IMR-90 (cell line): ENCODE results near the gene GPATCH2. TPM values are rescaled to one million over a fixed set of nuclear protein-coding genes. Genes with fewer than 3 reads are reported as not detected.

Experiments
- ATAC-seq: fragments of 200-7000 bp; cut with Tn5 transposase; 2 replicates; pipeline ENCODE4 v1.9.1; 2020; ENCODE audit warnings: low read depth, mild to moderate bottlenecking, moderate library complexity
- Bru-seq: library from RNA; stranded (reverse); fragments of 400-500 nt; gene quantifications from one replicate; lab custom pipeline; 2021; lab: Mats Ljungman, UMichigan
- BruChase-seq, 2 experiments: library from RNA; stranded (reverse); fragments of 400-500 nt; gene quantifications; one replicate each; lab custom pipeline; 2021; lab: Mats Ljungman, UMichigan
- BruUV-seq: library from RNA; stranded (reverse); fragments of 400-500 nt; replicated peaks from 2 replicates; lab custom pipeline; 2021; lab: Mats Ljungman, UMichigan
- CTCF ChIA-PET: fragments of 300-600 bp; formaldehyde crosslinking; extraction: SDS; loops from one replicate; lab custom pipeline; 2021; ENCODE audit warnings: antibody characterized with exemption; lab: Yijun Ruan, JAX
- POLR2A ChIA-PET: fragments of 300-600 bp; sonication (Branson Sonifier 250); formaldehyde crosslinking; loops from one replicate; lab custom pipeline; 2022; ENCODE audit warnings: antibody characterized with exemption; ENCODE audit not compliant: unreplicated experiment; lab: Charles Lee
- DNase-seq: peaks from one replicate; pipeline ENCODE4 v3.0.0; 2013
- H2AFZ ChIP-seq: replicated peaks from 2 replicates; pipeline ENCODE3; 2013; ENCODE audit warnings: low read length, mild to moderate bottlenecking; ENCODE audit not compliant: poor library complexity
- H2AK5ac ChIP-seq: 2 replicates; pipeline ENCODE4 v1.6.1; 2013; ENCODE audit warnings: low read depth, low read length, inconsistent platforms
- H2AK9ac ChIP-seq: replicated peaks from 2 replicates; pipeline ENCODE3; 2013; ENCODE audit warnings: mild to moderate bottlenecking, low read depth, low read length, moderate library complexity; ENCODE audit not compliant: poor library complexity
- H2BK120ac ChIP-seq: 2 replicates; pipeline ENCODE4 v1.6.1; 2013; ENCODE audit warnings: low read depth, low read length, inconsistent platforms
- H2BK15ac ChIP-seq: 3 replicates; pipeline ENCODE4 v1.6.1; 2013; ENCODE audit warnings: low read depth, low read length, inconsistent platforms
- H2BK20ac ChIP-seq: 2 replicates; pipeline ENCODE4 v1.6.1; 2013; ENCODE audit warnings: low read depth, mild to moderate bottlenecking, inconsistent platforms, low read length, moderate library complexity
- H2BK5ac ChIP-seq: 2 replicates; pipeline ENCODE4 v1.6.1; 2013; ENCODE audit warnings: mild to moderate bottlenecking, low read depth, low read length, inconsistent platforms; ENCODE audit not compliant: poor library complexity, severe bottlenecking
- H3K14ac ChIP-seq: replicated peaks from 2 replicates; pipeline ENCODE4 v1.6.1; 2013; ENCODE audit warnings: low read depth, low read length, inconsistent platforms
- H3K18ac ChIP-seq: 2 replicates; pipeline ENCODE4 v1.6.1; 2013; ENCODE audit warnings: low read depth, low read length, control low read depth
- H3K23ac ChIP-seq: 2 replicates; pipeline ENCODE4 v1.6.1; 2013; ENCODE audit warnings: low read depth, low read length, inconsistent platforms
- H3K27ac ChIP-seq: 2 replicates; pipeline ENCODE4 v1.5.1; 2013; ENCODE audit warnings: mild to moderate bottlenecking, control low read depth, low read length; ENCODE audit not compliant: insufficient read depth
- H3K27me3 ChIP-seq: 2 replicates; pipeline ENCODE4 v1.6.1; 2013; ENCODE audit warnings: low read length; ENCODE audit not compliant: control insufficient read depth, insufficient read depth
- H3K36me3 ChIP-seq: 2 replicates; pipeline ENCODE4 v1.6.1; 2013; ENCODE audit warnings: low read length, mixed read lengths; ENCODE audit not compliant: control insufficient read depth, insufficient read depth
- H3K4ac ChIP-seq: 2 replicates; pipeline ENCODE4 v1.6.1; 2013; ENCODE audit warnings: low read depth, low read length, inconsistent platforms
- H3K4me1 ChIP-seq: 2 replicates; pipeline ENCODE4 v1.6.1; 2013; ENCODE audit warnings: low read length, mixed read lengths; ENCODE audit not compliant: control insufficient read depth, insufficient read depth
- H3K4me2 ChIP-seq: 2 replicates; pipeline ENCODE4 v1.6.1; 2013; ENCODE audit warnings: low read depth, mild to moderate bottlenecking, control low read depth, low read length, moderate library complexity
- H3K4me3 ChIP-seq: 2 replicates; pipeline ENCODE4 v1.5.1; 2013; ENCODE audit warnings: low read depth, mild to moderate bottlenecking, control low read depth, low read length, moderate library complexity; ENCODE audit not compliant: insufficient read depth
- H3K56ac ChIP-seq: 2 replicates; pipeline ENCODE4 v1.6.1; 2013; ENCODE audit warnings: low read length, inconsistent platforms; ENCODE audit not compliant: insufficient read depth; ENCODE audit errors: extremely low read depth
- H3K79me1 ChIP-seq, 2 experiments: 2 replicates each; pipeline ENCODE4 v1.6.1; 2013; ENCODE audit warnings: low read length in 2 of 2, inconsistent platforms in 1 of 2, low read depth in 1 of 2
- H3K9ac ChIP-seq: 2 replicates; pipeline ENCODE4 v1.6.1; 2013; ENCODE audit warnings: low read depth, low read length, control low read depth
- H3K9me1 ChIP-seq: 2 replicates; pipeline ENCODE4 v1.6.1; 2013; ENCODE audit warnings: low read length, inconsistent platforms; ENCODE audit not compliant: insufficient read depth
- H3K9me3 ChIP-seq: 2 replicates; pipeline ENCODE4 v1.6.1; 2013; ENCODE audit warnings: low read length; ENCODE audit not compliant: control insufficient read depth, insufficient read depth
- H4K20me1 ChIP-seq: 2 replicates; pipeline ENCODE4 v1.6.1; 2013; ENCODE audit warnings: low read length, inconsistent platforms; ENCODE audit not compliant: insufficient read depth
- H4K5ac ChIP-seq: 2 replicates; pipeline ENCODE4 v1.6.1; 2013; ENCODE audit warnings: mild to moderate bottlenecking, low read depth, low read length, control low read depth
- H4K8ac ChIP-seq, 2 experiments: 2 replicates each; pipeline ENCODE4 v1.6.1; 2013; ENCODE audit warnings: low read depth in 2 of 2, low read length in 2 of 2, control low read depth in 1 of 2, inconsistent platforms in 1 of 2
- H4K91ac ChIP-seq: 2 replicates; pipeline ENCODE4 v1.6.1; 2013; ENCODE audit warnings: low read depth, low read length, inconsistent platforms; ENCODE audit not compliant: insufficient read depth
- BHLHE40 ChIP-seq: fragments of 150-350 bp; IDR thresholded peaks from 2 replicates; pipeline ENCODE4 v1.6.1; 2016; ENCODE audit warnings: mild to moderate bottlenecking, low read depth, low read length
- CHD1 ChIP-seq: IDR thresholded peaks from 2 replicates; pipeline ENCODE4 v1.6.1; 2012; ENCODE audit warnings: low read depth, low read length, improper control_type of control experiment
- CTCF ChIP-seq: conservative IDR thresholded peaks from 2 replicates; pipeline ENCODE4 v1.5.1; 2012; ENCODE audit warnings: mild to moderate bottlenecking, low read depth, low read length, improper control_type of control experiment
- ELK1 ChIP-seq: fragments of 150-350 bp; IDR thresholded peaks from 2 replicates; pipeline ENCODE4 v1.6.1; 2016; ENCODE audit warnings: low read depth, mild to moderate bottlenecking, low read length, moderate library complexity, borderline replicate concordance
- MAFK ChIP-seq: IDR thresholded peaks from 2 replicates; pipeline ENCODE4 v1.6.1; 2012; ENCODE audit warnings: low read depth, low read length, improper control_type of control experiment
- MAZ ChIP-seq: IDR thresholded peaks from 2 replicates; pipeline ENCODE4 v1.6.1; 2012; ENCODE audit warnings: low read depth, mild to moderate bottlenecking, low read length, improper control_type of control experiment, moderate library complexity, borderline replicate concordance
- MXI1 ChIP-seq: IDR thresholded peaks from 2 replicates; pipeline ENCODE4 v1.6.1; 2012; ENCODE audit warnings: low read depth, mild to moderate bottlenecking, low read length, moderate library complexity, borderline replicate concordance
- POLR2A ChIP-seq: IDR thresholded peaks from 2 replicates; pipeline ENCODE4 v1.6.1; 2012; ENCODE audit warnings: mild to moderate bottlenecking, low read depth, low read length
- RAD21 ChIP-seq: IDR thresholded peaks from 2 replicates; pipeline ENCODE4 v1.6.1; 2012; ENCODE audit warnings: low read length, improper control_type of control experiment
- RCOR1 ChIP-seq: IDR thresholded peaks from 2 replicates; pipeline ENCODE4 v1.6.1; 2012; ENCODE audit warnings: mild to moderate bottlenecking, low read length, improper control_type of control experiment; ENCODE audit not compliant: insufficient replicate concordance
- RFX5 ChIP-seq: IDR thresholded peaks from 2 replicates; pipeline ENCODE4 v1.8.0; 2012; ENCODE audit warnings: low read depth, mild to moderate bottlenecking, low read length, moderate library complexity
- SMC3 ChIP-seq: fragments of 150-350 bp; IDR thresholded peaks from 2 replicates; pipeline ENCODE4 v1.6.1; 2016; ENCODE audit warnings: low read depth, mild to moderate bottlenecking, antibody characterized with exemption, low read length, moderate library complexity
- WGBS, 2 experiments: methylation state at CpG; one replicate each; pipeline versions ENCODE4 v1.1.5 to v1.1.7; 2013; ENCODE audit warnings: missing lambda C conversion rate in 2 of 2; ENCODE audit not compliant: insufficient read length in 1 of 2; ENCODE audit errors: extremely low coverage in 2 of 2; 5-methylcytosine and 5-hydroxymethylcytosine counted together
- dilution Hi-C: fragments of 300-500 bp; cut with HindIII; formaldehyde crosslinking; loops from one replicate; pipeline ENCODE4 v1.14.3; 2018; ENCODE audit warnings: low sequenced_read_pairs; ENCODE audit not compliant: unreplicated experiment
- in situ Hi-C: fragments of 300-500 bp; cut with MboI; formaldehyde crosslinking; loops from 3 replicates; pipeline ENCODE4 v1.14.3; 2019; ENCODE audit warnings: low sequenced_read_pairs, inconsistent platforms, mixed read lengths
- intact Hi-C: fragments of 100-400 bp; cut with micrococcal nuclease; formaldehyde crosslinking; loops from 2 replicates; pipeline ENCODE4 v1.10.0; 2022
- long read RNA-seq: library from polyadenylated mRNA; unstranded; transcript quantifications from one replicate; pipeline ENCODE4 v2.0.0, GENCODE V29; 2021; ENCODE audit not compliant: unreplicated experiment
- polyA plus RNA-seq, 3 experiments: library from polyadenylated mRNA; depleted of rRNA; stranded (reverse); fragments of >200 nt; gene quantifications; 2 replicates each; pipeline ENCODE4 v1.2.3, GENCODE V29; 2012; ENCODE audit warnings: low replicate concordance in 1 of 3
- total RNA-seq: library from RNA; depleted of rRNA; stranded (reverse); fragments of >200 nt; gene quantifications from 2 replicates; pipeline ENCODE4 v1.2.3, GENCODE V29; 2012; rRNA removed

The GPATCH2 gene
- total RNA-seq (11.8 and 22.8 TPM in 2 replicates), polyA plus RNA-seq (2012; rRNA removed) (4.4 and 4.7 TPM in 2 replicates), Bru-seq, nascent RNA (percentile 80 among the genes with signal in this experiment), BruChase-seq, experiment 1, labeled RNA remaining after a 6-hour chase (percentile 63 among the genes with signal in this experiment), BruChase-seq, experiment 2, labeled RNA remaining after a 2-hour chase (percentile 76 among the genes with signal in this experiment)
- 0.57 and 1.4 TPM in 2 replicates for polyA plus RNA-seq (2012; cell fraction: cytosol; rRNA removed)
- 2.1 and 15.3 TPM in 2 replicates for polyA plus RNA-seq (2012; cell fraction: nucleus; rRNA removed; ENCODE audit: low replicate concordance)
- long read RNA-seq, full-length matches to known transcripts: 3 of 7 reads
- long read RNA-seq, partial matches to known transcripts: 3 of 7 reads
- long read RNA-seq, other reads (novel, unspliced or antisense): 1 of 7 reads

GRCh38 chr1:217630711-217631591 lies at the start of gene GPATCH2, which contains the start of gene SPATA17:
Gene GPATCH2 (minus strand): TSS chr1:217631090. CDS start chr1:217630971, 119 bp downstream.
Gene SPATA17 (plus strand): TSS chr1:217631344. CDS start chr1:217631379, 35 bp downstream.
- Histone ChIP-seq H3K36me3 (no peaks in the 10 kb centered on the region), H3K9me1 (no peaks in the 10 kb centered on the region), H4K20me1 (0 out of 2 replicates have a peak, but pooled peaks cover 3% of the 10 kb centered on the region), H4K8ac (peak within 1 kb of the TSS; percentile 28 to 98), H3K27me3 (no peaks in the 10 kb centered on the region), H3K4me1 (no peaks in the 10 kb centered on the region; the same call in 1 of the 2 replicates), H3K9me3 (no peaks in the 10 kb centered on the region), H3K4me3 (peak within 1 kb of the TSS; percentile 86), H3K23ac (peak within 1 kb of the TSS; percentile 63), H2AFZ (peak within 1 kb of the TSS; percentile 98), H2BK20ac (peak within 1 kb of the TSS; percentile 80), H3K18ac (peak within 1 kb of the TSS; percentile 92), H4K5ac (peak within 1 kb of the TSS; percentile 62), H3K9ac (peak within 1 kb of the TSS; percentile 81), H2AK5ac (no peak within 1 kb of the TSS), H2BK15ac (peak within 1 kb of the TSS; percentile 48; the same call in 1 of the 3 replicates), H3K4me2 (peak within 1 kb of the TSS; percentile 84), H4K91ac (peak within 1 kb of the TSS; percentile 87), H3K4ac (peak within 1 kb of the TSS; percentile 84), H3K56ac (peak within 1 kb of the TSS; percentile 100), H3K79me1 (peaks cover 0 to 25% of the 10 kb centered on the region in 2 experiments; a peak in 2 of 4 replicates), H3K27ac (peak within 1 kb of the TSS; percentile 93), H2AK9ac (peak within 1 kb of the TSS; percentile 97), H2BK120ac (peak within 1 kb of the TSS; percentile 98), H3K14ac (peak within 1 kb of the TSS; percentile 86), H2BK5ac (peak within 1 kb of the TSS; percentile 96)
- ATAC-seq (peak; percentile 95), DNase-seq (peak; percentile 90)
- in situ Hi-C loops: no loop called here
- WGBS, 2 experiments: 0% methylated on average over 10 of the region's 42 CpGs; no CpG with 5 or more reads in 1 of the 2 experiments
- dilution Hi-C loops: no loop called here
- no TSS peak for BruUV-seq
- intact Hi-C loops: loop anchor here (5.0 to 10.0 kb wide), 2 partner anchors 204 to 356 kb away; no protein-coding TSS in a partner anchor
- POLR2A ChIA-PET: no interaction called here
- CTCF ChIA-PET: interaction anchor here (1.1 to 1.5 kb wide), 2 partner anchors 25 to 30 kb away, joined by 3 to 8 read pairs; no protein-coding TSS in a partner anchor
- TF ChIP-seq CHD1 (peak; percentile 98; the same call in 1 of the 2 replicates), ELK1 (no peak), BHLHE40 (peak; percentile 98), MAZ (no peak; the same call in 1 of the 2 replicates), POLR2A (peak; percentile 92), CTCF (peak; percentile 36), MXI1 (peak; percentile 84), RCOR1 (no peak), MAFK (no peak; the same call in 1 of the 2 replicates), SMC3 (no peak), RAD21 (no peak), RFX5 (no peak)
